GM23338 (cell line): ENCODE measurements around the gene DTD1. TPM values are rescaled to one million over a fixed set of nuclear protein-coding genes. Genes with fewer than 3 reads are reported as not detected.

Source experiments
- ATAC-seq: fragments of 200-7000 bp; cut with Tn5 transposase; 3 replicates; pipeline ENCODE4 v1.9.1; 2020
- DNase-seq: peaks from one replicate; pipeline ENCODE4 v3.0.0-alpha.2; 2015; ENCODE audit warnings: low spot score
- H2AFZ ChIP-seq: fragments of 200-600 bp; sonication (generic); 2 replicates; pipeline ENCODE4 v1.8.0; 2016; ENCODE audit warnings: antibody characterized with exemption, mild to moderate bottlenecking, moderate library complexity
- H3F3A ChIP-seq: fragments of 200-600 bp; sonication (generic); replicated peaks from 2 replicates; pipeline ENCODE4 v1.8.0; 2017; ENCODE audit warnings: antibody characterized with exemption, mixed run types, low read depth
- H3K27ac ChIP-seq: fragments of 200-600 bp; sonication (generic); 2 replicates; pipeline ENCODE4 v1.6.1; 2016; ENCODE audit warnings: low read depth
- H3K27me3 ChIP-seq: fragments of 200-600 bp; sonication (generic); 2 replicates; pipeline ENCODE4 v1.8.0; 2016; ENCODE audit warnings: mild to moderate bottlenecking, mixed run types, moderate library complexity; ENCODE audit not compliant: insufficient read depth
- H3K36me3 ChIP-seq: fragments of 200-600 bp; sonication (generic); 2 replicates; pipeline ENCODE4 v1.8.0; 2016; ENCODE audit warnings: mild to moderate bottlenecking; ENCODE audit not compliant: insufficient read depth
- H3K4me1 ChIP-seq: fragments of 200-600 bp; sonication (generic); 2 replicates; pipeline ENCODE4 v1.8.0; 2016; ENCODE audit warnings: mild to moderate bottlenecking, moderate library complexity; ENCODE audit not compliant: insufficient read depth
- H3K4me2 ChIP-seq: fragments of 200-600 bp; sonication (generic); 2 replicates; pipeline ENCODE4 v1.7.1; 2017; ENCODE audit warnings: mixed run types
- H3K4me3 ChIP-seq: fragments of 200-600 bp; sonication (generic); 2 replicates; pipeline ENCODE4 v1.6.1; 2016; ENCODE audit warnings: mixed run types
- H3K79me2 ChIP-seq: fragments of 200-600 bp; sonication (generic); replicated peaks from 2 replicates; pipeline ENCODE4 v1.8.0; 2017; ENCODE audit warnings: mild to moderate bottlenecking; ENCODE audit not compliant: insufficient read depth
- H3K9me2 ChIP-seq: fragments of 200-600 bp; sonication (generic); 2 replicates; pipeline ENCODE4 v1.8.0; 2017; ENCODE audit not compliant: insufficient read depth
- H4K20me1 ChIP-seq: fragments of 200-600 bp; sonication (generic); replicated peaks from 2 replicates; pipeline ENCODE4 v1.8.0; 2017; ENCODE audit warnings: mild to moderate bottlenecking; ENCODE audit not compliant: insufficient read depth
- H3K27ac Mint-ChIP-seq: 2 replicates; pipeline ENCODE4 v1.8.0; 2020; ENCODE audit warnings: inconsistent platforms, mild to moderate bottlenecking, moderate library complexity, mixed read lengths
- H3K27me3 Mint-ChIP-seq: 3 replicates; pipeline ENCODE4 v1.8.0; 2022; ENCODE audit warnings: low read depth, mild to moderate bottlenecking, moderate library complexity, mixed read lengths, inconsistent platforms; ENCODE audit not compliant: insufficient read depth, poor library complexity
- H3K36me3 Mint-ChIP-seq: 3 replicates; pipeline ENCODE4 v1.8.0; 2021; ENCODE audit warnings: low read depth, mild to moderate bottlenecking, inconsistent platforms, moderate library complexity, mixed read lengths
- H3K4me1 Mint-ChIP-seq: 3 replicates; pipeline ENCODE4 v1.8.0; 2020; ENCODE audit warnings: mild to moderate bottlenecking, inconsistent platforms, mixed read lengths
- H3K4me3 Mint-ChIP-seq: 3 replicates; pipeline ENCODE4 v1.8.0; 2021; ENCODE audit warnings: moderate library complexity, mild to moderate bottlenecking, inconsistent platforms, mixed read lengths
- H3K9me3 Mint-ChIP-seq: 3 replicates; pipeline ENCODE4 v1.8.0; 2020; ENCODE audit warnings: moderate library complexity, mild to moderate bottlenecking, inconsistent platforms, mixed read lengths
- CREB1 ChIP-seq: fragments of 250-450 bp; sonication (Bioruptor Pico); IDR thresholded peaks from 2 replicates; pipeline ENCODE4 v1.5.0; 2020; ENCODE audit warnings: low read depth, mild to moderate bottlenecking, moderate library complexity
- CTCF ChIP-seq, 2 experiments: fragments of 200-600 bp in 1 of 2; sonication (generic) in 1 of 2; conservative IDR thresholded peaks; 2 replicates each; pipeline versions ENCODE4 v1.5.1 to v1.6.1; 2016 to 2017; ENCODE audit warnings: antibody characterized with exemption in 2 of 2, low read depth in 2 of 2, mild to moderate bottlenecking in 2 of 2, moderate library complexity in 1 of 2
- ETS1 ChIP-seq: IDR thresholded peaks from 2 replicates; pipeline ENCODE4 v1.6.1; 2016; ENCODE audit warnings: antibody characterized with exemption
- EZH2 ChIP-seq: fragments of 200-600 bp; sonication (generic); IDR thresholded peaks from one replicate; pipeline ENCODE4 v1.8.0; 2017; ENCODE audit warnings: antibody characterized with exemption, mild to moderate bottlenecking, low read depth; ENCODE audit not compliant: unreplicated experiment
- EZH2phosphoT487 ChIP-seq: fragments of 200-600 bp; sonication (generic); IDR thresholded peaks from one replicate; pipeline ENCODE4 v1.8.1; 2018; ENCODE audit warnings: antibody characterized with exemption; ENCODE audit not compliant: unreplicated experiment
- JUNB ChIP-seq: IDR thresholded peaks from one replicate; pipeline ENCODE4 v1.6.1; 2016; ENCODE audit warnings: antibody characterized with exemption; ENCODE audit not compliant: unreplicated experiment
- NANOG ChIP-seq: IDR thresholded peaks from 2 replicates; pipeline ENCODE4 v1.6.1; 2016; ENCODE audit warnings: antibody characterized with exemption, borderline replicate concordance
- POLR2AphosphoS5 ChIP-seq: IDR thresholded peaks from 2 replicates; pipeline ENCODE4 v1.6.1; 2016; ENCODE audit warnings: antibody characterized with exemption, low read depth
- REST ChIP-seq: IDR thresholded peaks from one replicate; pipeline ENCODE4 v1.6.1; 2018; ENCODE audit warnings: antibody characterized with exemption; ENCODE audit not compliant: unreplicated experiment
- STAT1 ChIP-seq: IDR thresholded peaks from one replicate; pipeline ENCODE4 v1.6.1; 2016; ENCODE audit warnings: antibody characterized with exemption; ENCODE audit not compliant: unreplicated experiment
- ZNF114 ChIP-seq: fragments of 250-450 bp; sonication (Bioruptor Pico); IDR thresholded peaks from 2 replicates; pipeline ENCODE4 v1.5.0; 2020; ENCODE audit warnings: mild to moderate bottlenecking, moderate library complexity
- ZNF331 ChIP-seq: fragments of 250-450 bp; sonication (Bioruptor Pico); IDR thresholded peaks from 2 replicates; pipeline ENCODE4 v1.5.0; 2020; ENCODE audit warnings: low read depth, mild to moderate bottlenecking, moderate library complexity
- ZNF462 ChIP-seq: fragments of 250-450 bp; sonication (Bioruptor Pico); IDR thresholded peaks from 2 replicates; pipeline ENCODE4 v1.5.0; 2020; ENCODE audit warnings: mild to moderate bottlenecking, moderate library complexity
- polyA plus RNA-seq: library from polyadenylated mRNA; unstranded; fragments of >200 nt; fragmentation: Nextera tagmentation; extraction: Ambion mirVana; gene quantifications from 2 replicates; pipeline ENCODE4 v1.2.1, GENCODE V29; 2016
- total RNA-seq: library from RNA; depleted of rRNA; stranded (reverse); fragments of >200 nt; shearing (Covaris generic); gene quantifications from 2 replicates; pipeline ENCODE4 v1.2.3, GENCODE V29; 2014

The DTD1 gene
- total and polyA plus RNA-seq, 2 experiments from 2014 or later, result 69.8 to 74.0 TPM

- no peak overlapping the region for H3K4me2 ChIP-seq
- no peaks in the 10 kb centered on the region for H3K9me2 ChIP-seq
- no peaks in the 10 kb centered on the region for H3K27me3 ChIP-seq
- H4K20me1 ChIP-seq, result no peaks in the 10 kb centered on the region
- TF ChIP-seq POLR2AphosphoS5, result no peak
- no peak for TF ChIP-seq REST
- TF ChIP-seq JUNB, result no peak
- TF ChIP-seq EZH2phosphoT487, result no peak
- TF ChIP-seq CREB1 (CRISPR knock-in tag), result no peak
- no peak for TF ChIP-seq ZNF331 (CRISPR knock-in tag)
- TF ChIP-seq EZH2, result no peak
- TF ChIP-seq ETS1, result no peak
- no peak for TF ChIP-seq CTCF (conservative IDR thresholded peaks at IDR 0.05; ENCODE audit: low read depth in 2 of 2)
- TF ChIP-seq ZNF114 (CRISPR knock-in tag), result no peak
- no peak for TF ChIP-seq NANOG
- no peak for TF ChIP-seq ZNF462 (CRISPR knock-in tag)
- TF ChIP-seq STAT1, result no peak
- no peaks in the 10 kb centered on the region for H3F3A ChIP-seq
- no peak overlapping the region for H3K27ac Mint-ChIP-seq
- no peak overlapping the region for H3K4me3 ChIP-seq
- ATAC-seq, result no peak
- no peak for DNase-seq
- H3K9me3 Mint-ChIP-seq, result peaks cover 5% of the 10 kb centered on the region; the same call in 2 of the 3 replicates
- peaks cover 16% of the 10 kb centered on the region; the same call in 2 of the 3 replicates for H3K4me1 Mint-ChIP-seq
- no peak overlapping the region for H3K27ac ChIP-seq
- no peak overlapping the region for H3K4me3 Mint-ChIP-seq
- H3K36me3 ChIP-seq, result no peaks in the 10 kb centered on the region
- H3K4me1 ChIP-seq, result no peaks in the 10 kb centered on the region
- peaks cover 4% of the 10 kb centered on the region for H3K27me3 Mint-ChIP-seq
- peaks cover 8% of the 10 kb centered on the region; the same call in 2 of the 3 replicates for H3K36me3 Mint-ChIP-seq
- H3K79me2 ChIP-seq, result no peaks in the 10 kb centered on the region
- H2AFZ ChIP-seq, result no peak overlapping the region
Measured at GRCh38 chr20:18722371-18722770, 134.5 kb downstream of the DTD1 start.
